Kidney glomerular epithelial cell (primary cell): Measurements from ENCODE around the gene RGS19.

Experiments used
- DNase-seq: peaks from one replicate; lab custom pipeline; 2025; lab: John Stamatoyannopoulos, UW

Gene RGS19

GRCh38 chr20:64108731-64109681 lies 29.7 kb upstream of the RGS19 start:
- no peak for DNase-seq

GRCh38 chr20:64107736-64108457 lies 28.6 kb upstream of the RGS19 start:
- DNase-seq, result no peak

DNA sequence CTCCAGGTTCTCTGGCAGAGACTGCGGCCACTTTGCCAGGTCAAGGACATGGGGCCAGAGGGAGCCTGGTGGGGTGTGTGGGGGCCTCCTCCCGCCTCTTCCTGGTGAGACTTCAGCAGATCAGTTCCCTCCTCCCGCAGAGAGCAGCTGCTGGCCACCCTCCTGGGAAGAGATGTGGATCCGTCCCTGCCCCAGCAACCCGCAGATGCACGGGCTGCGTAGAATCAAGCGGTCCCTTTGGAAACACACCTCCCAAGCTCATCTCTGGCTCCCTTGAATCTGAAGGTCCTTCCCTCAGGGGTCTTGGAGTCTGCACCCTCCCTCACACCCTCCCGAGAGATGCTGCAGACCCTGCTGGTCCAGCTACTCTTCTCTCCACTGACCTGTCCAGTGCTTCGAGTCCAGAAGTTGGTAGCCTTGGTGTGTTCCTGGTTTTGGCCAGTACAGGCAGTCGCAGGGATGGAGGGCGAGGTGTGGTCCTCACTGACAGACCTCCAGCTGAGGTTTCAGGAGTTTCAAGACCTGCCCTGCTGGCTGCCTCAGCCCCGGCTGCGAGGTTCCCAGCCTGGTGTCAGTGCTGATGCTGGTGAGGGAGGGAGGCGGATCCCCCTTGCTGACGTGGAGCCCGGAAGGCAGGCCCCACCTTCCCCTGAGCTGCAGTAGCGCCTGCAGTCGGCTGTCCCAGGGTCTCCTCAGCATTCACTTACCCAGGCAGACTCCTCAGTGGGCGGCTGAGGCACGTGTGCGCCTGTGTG lies 27.8 kb upstream of the RGS19 start, which contains the start of gene NPBWR2:
Gene NPBWR2 (minus strand): TSS at position 585 of the 755 bp plus-strand sequence. CDS start 734 bp downstream, outside the sequence.
- no peak for DNase-seq

DNA sequence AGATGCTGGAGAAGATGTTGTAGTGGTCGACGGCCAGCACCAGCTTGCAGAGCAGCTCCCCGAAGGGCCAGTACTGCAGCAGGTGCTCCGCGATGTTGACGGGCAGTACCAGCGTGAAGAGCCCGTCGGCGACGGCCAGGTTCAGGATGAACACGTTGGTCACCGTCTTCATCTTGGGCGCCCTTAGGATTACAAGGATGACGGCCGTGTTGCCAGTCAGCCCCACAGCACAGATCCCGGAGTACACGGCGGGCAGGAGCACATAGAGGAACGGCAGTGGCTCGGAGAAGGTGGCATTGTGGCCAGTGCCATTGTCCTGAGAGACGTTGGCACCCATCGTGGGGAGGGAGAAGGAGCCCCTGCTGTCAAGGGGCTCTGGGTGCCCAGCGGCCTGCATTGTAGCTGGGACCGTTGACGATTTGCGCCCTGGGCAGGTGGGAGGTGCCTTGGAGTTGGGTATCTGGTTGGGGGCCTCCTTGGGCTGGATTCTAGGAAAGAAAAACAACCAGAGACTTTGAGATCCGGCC lies 27.2 kb upstream of the RGS19 start:
- no peak for DNase-seq

DNA sequence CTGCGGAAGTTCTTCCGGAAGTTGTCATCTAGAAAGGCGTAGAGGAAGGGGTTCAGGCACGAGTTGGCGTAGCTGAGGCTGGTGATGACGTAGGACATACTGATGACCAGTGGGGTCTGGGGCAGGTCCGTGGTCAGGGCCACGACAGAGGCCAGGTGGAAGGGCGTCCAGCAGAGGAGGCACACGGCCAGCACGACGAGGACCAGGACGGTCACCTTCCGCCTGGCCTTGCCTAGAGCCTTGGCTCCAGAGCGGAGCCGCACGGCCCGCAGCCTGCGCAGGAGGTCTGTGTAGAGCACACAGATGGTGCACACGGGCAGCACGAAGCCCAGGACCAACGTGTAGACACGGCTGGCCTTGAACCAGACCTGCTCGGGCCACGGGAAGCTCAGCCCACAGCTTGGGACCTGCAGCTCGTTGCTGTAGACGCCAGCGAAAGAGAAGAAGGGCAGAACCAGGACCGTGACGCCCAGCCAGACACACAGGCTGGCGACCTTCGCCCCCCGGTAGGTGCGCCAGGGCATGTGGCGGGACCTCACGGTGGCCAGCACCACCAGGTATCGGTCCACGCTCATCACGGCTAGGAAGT lies 26.6 kb upstream of the RGS19 start:
- DNase-seq, result no peak

DNA sequence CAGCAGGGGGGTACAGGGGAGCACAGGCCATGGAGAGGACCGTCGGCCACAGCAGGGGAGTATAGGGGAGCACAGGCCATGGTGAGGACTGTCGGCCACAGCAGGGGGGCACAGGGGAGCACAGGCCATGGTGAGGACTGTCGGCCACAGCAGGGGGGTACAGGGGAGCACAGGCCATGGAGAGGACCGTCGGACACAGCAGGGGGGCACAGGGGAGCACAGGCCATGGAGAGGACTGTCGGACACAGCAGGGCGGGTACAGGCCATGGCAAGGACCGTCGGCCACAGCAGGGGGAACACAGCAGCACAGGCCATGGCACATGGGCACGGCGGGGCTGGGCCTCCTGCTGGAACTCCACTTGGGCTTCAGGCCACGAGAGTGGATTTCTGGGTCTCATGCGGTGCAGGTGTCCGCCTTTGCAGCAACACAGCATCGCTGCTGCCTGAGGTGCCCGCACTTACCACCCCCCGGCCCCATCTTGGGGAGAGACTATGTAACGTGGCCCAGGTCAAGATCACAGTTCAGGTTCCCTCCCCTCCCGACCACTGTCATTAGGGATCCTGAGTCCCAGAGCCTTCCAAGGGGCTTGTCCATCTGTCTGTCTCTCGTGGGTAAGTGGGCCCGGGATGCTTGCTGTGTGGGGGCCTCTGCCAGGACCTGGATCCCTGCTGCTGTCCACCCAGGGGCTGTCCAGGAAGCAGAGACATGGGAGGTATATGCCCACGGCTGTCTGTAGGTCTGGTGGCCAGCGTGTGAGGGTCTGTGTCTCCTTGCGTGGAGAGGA lies 25.5 kb upstream of the RGS19 start:
- no peak for DNase-seq

GRCh38 chr20:64103871-64104666 lies 24.8 kb upstream of the RGS19 start:
- no peak for DNase-seq

GRCh38 chr20:64102647-64103354 lies 23.5 kb upstream of the RGS19 start:
- no peak for DNase-seq

GRCh38 chr20:64101731-64102621 lies 22.7 kb upstream of the RGS19 start:
- DNase-seq, result no peak

DNA sequence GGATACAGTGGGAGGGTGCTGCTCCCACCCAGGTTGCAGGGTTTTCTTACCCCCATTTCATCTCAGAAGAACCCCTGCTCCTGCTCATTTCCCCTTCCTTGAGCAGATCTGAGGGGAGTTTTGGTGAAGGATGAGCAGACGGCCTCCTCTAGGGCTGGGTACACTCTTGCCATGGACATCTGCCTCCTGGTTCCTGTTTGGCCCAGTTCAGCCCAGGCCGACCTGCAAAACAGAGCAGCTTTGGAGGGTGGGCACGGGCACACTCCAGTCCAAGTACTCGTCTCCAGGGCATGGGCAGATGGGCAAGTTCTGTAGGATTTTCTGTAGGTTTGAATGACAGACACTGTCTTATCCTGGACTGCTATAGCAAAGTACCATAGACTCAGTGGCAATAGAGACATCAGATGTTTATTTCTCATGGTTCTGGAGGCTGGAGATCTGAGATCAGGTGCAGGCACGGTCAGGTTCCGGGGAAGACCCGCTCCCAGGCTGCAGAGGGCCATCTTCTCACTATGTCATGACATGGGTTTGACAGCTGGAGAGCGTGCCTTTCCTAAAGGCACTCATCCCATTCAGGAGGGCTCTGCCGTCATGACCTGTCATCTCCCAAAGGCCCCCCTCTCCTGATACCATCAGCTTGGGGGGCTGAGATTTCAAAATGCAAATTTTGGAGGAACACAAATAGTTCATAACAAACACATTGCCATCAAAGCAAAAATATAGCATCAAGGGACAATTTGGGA lies 21.8 kb upstream of the RGS19 start:
- no peak for DNase-seq

- DNase-seq, result no peak
Observed at GRCh38 chr20:64100566-64100888, 21.2 kb upstream of the RGS19 start.

- no peak for DNase-seq
Observed at GRCh38 chr20:64099880-64100565, 20.7 kb upstream of the RGS19 start.

- no peak for DNase-seq
Observed at GRCh38 chr20:64099086-64099786, 19.9 kb upstream of the RGS19 start.

GRCh38 chr20:64098471-64099013 lies 19.2 kb upstream of the RGS19 start:
- no peak for DNase-seq

- no peak for DNase-seq
Observed at GRCh38 chr20:64096535-64096934, 17.2 kb upstream of the RGS19 start.

GRCh38 chr20:64095927-64096326 lies 16.6 kb upstream of the RGS19 start:
- no peak for DNase-seq
